SIG-M5 (cell line): ENCODE data around the gene ZNF407.

Source experiments
- DNase-seq: peaks from one replicate; lab custom pipeline; 2025; lab: John Stamatoyannopoulos, UW

ZNF407 gene

DNA sequence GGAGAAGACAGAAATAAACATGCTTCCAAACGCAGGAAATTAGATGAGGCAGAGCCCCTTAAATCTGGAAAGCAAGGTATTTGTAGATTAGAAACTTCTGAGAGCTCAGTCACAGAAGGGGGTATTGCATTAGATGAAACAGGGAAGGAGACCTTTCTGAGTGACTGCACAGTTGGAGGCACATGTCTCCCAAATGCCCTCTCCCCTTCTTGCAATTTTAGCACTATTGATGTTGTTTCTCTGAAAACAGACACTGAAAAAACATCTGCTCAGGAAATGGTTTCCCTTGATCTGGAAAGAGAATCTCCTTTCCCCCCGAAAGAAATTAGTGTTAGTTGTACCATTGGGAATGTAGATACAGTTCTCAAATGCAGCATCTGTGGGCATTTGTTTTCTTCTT is 33.5 kb downstream of the ZNF407 start:
- no peak for DNase-seq

- DNase-seq: no peak
Measured at GRCh38 chr18:74631623-74632350, 34.1 kb downstream of the ZNF407 start.

DNA sequence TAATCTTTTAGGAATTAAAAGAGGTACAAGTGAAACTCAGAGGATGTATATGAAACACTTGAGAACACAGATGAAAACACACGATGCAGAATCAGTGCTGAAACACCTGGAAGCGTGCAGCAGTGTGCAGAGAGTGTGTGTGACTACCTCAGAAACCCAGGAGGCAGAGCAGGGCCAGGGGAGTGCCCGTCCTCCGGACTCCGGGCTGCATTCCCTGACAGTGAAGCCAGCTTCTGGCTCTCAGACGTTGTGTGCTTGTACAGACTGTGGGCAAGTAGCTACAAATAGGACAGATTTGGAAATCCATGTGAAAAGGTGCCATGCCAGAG is 34.6 kb downstream of the ZNF407 start:
- DNase-seq: no peak

- DNase-seq: no peak
Measured at GRCh38 chr18:74632856-74633255, 35.2 kb downstream of the ZNF407 start.

DNA sequence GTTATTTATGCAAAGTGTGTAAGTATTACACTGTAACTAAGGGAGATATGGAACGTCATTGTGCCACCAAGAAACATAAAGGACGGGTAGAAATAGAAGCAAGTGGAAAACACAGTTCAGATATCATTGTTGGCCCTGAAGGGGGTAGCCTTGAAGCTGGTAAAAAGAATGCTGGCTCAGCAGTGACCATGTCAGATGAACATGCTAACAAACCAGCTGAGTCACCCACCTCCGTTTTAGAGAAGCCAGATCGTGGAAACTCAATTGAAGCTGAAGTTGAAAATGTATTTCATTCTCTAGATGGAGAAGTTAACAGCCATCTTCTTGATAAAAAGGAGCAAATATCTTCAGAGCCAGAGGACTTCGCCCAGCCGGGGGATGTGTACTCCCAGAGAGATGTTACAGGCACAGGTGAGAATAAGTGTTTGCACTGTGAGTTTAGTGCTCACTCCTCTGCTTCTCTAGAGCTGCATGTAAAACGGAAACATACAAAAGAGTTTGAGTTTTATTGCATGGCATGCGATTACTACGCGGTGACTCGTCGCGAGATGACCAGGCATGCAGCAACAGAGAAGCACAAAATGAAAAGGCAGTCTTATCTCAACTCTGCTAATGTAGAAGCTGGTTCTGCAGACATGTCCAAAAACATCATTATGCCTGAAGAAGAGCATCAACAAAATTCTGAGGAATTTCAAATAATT is 36.1 kb downstream of the ZNF407 start:
- no peak for DNase-seq

- no peak for DNase-seq
Measured at GRCh38 chr18:74635224-74635975, 37.7 kb downstream of the ZNF407 start.

DNA sequence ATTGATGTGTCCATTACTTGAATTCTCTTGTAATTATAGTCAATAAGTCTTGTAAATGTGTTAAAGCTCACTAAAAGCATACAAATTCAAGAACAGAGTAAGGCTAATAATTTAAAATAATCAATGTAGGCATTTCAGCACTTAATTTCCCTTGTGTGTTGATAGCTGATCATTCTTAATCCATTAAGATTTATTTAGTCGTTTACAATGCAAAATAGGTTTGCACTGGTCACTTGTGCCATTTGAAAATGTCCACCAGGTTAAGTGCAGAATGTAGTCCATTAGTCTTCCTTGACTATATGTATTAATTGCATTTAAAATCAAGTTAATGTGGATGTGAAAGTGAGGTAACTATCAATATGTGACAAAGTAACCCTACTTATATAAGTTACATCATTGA is 39.4 kb downstream of the ZNF407 start:
- DNase-seq: no peak

DNA sequence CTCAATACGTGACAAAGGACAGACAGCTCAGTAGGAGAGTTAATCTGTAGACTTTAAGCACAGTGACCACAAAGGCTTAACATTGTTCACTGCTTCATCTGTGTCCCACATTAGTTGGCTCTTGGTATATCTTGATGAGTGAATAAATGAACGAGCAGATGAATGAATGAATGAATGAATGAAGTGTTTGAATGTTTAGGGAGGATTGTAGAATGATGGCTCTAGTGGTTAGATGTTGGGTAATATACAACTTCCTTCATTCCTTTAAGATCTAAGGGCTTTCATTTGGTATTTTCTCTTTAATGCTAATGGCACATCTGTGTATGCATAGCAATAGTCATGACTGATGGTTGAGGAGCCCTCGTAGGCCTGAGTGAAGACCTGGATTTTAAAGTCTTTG is 40.5 kb downstream of the ZNF407 start:
- DNase-seq: no peak

DNA sequence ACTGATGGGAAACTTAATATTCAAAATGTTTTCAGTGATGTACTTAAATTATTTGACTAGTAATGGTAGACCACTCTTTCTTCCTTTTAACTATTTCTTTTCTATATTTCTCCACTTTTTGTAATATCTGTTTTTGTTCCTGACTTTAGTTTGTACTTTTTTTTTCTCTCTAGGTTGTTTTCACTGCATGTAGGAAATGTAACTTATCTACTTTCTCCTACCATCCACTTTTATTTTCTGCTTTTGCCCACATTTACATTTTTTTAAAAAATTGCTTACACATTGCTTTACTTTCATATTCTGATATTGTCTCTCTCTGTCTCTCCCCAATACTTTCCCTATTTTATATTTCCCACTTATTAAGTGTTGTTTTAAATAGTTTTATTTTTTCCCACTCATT is 47.0 kb downstream of the ZNF407 start:
- no peak for DNase-seq

DNA sequence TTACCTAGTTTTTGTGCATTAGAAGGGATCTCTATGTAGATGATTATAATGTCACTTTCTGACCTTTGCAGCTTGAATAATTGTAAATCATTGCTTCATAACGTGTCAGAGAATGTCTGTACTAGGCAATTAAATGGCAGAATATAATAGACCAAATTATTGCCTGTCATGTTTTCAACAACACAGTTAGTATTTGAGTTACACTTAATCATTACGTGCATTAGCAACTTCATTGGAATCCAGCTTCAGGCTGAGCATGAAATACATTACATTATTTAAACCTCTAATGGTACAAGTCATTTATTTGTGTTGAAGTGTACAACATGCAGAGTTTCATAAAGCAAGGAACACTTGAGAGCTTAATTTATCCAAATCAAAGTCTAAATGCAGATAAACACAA is 48.0 kb downstream of the ZNF407 start:
- no peak for DNase-seq

GRCh38 chr18:74651327-74652128 is 53.9 kb downstream of the ZNF407 start:
- no peak for DNase-seq

- no peak for DNase-seq
Measured at GRCh38 chr18:74652392-74652988, 54.8 kb downstream of the ZNF407 start.

DNA sequence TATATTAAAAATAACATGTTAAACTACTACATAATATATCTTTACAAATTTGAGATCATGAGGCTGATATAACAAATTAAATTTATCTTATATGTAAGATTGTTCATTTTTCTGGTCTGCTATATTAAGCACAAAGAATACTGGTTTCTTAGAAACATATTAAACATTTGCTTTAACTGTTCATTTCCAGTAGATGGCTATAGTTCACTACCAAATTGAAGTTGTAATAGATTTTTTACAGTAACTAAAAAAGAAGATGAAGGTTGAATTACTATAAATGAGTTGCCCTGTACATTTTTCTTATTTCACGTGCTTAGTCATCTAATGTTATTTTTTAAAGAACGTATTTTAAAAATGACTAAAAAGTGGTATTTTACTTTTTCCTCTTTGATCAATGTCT is 57.0 kb downstream of the ZNF407 start:
- DNase-seq: no peak

DNA sequence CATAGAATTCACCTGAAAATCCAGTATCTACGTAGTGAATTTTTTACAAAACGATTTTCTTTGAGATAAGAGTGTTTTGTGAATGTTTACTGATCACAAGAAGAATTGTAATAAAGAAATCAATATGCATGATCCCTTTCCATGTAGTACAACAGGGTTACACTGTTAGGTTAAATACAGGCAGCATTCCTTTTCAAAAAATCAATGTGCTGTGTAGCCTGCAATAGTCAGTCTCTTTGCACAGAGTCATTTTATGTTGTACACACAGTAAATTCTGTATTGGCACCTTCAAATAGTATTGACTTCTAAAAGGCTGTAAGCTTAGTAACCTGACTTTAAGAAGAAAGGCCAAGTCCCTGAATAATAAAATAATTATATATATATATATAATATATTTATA is 63.3 kb downstream of the ZNF407 start:
- DNase-seq: no peak

DNA sequence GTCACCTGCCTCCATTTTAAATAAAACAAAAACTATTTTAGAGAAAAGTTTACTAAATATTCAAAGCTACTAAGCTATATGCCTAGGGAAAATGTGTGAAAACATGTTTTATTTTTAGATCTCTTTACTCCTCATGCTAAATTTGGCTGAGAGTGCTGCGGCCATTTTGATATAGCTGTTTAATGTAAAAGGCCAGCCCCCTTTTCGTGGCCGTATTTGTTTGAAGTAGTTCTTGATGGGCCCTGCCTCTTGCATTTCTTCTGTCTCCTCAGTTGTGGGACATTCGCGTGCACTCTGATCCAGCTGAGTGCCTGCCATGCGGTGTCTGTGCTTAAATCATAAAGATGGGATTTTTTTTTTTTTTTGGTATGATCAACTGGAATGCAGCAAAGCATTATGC is 64.0 kb downstream of the ZNF407 start:
- no peak for DNase-seq

- no peak for DNase-seq
Measured at GRCh38 chr18:74662622-74663021, 65.0 kb downstream of the ZNF407 start.

DNA sequence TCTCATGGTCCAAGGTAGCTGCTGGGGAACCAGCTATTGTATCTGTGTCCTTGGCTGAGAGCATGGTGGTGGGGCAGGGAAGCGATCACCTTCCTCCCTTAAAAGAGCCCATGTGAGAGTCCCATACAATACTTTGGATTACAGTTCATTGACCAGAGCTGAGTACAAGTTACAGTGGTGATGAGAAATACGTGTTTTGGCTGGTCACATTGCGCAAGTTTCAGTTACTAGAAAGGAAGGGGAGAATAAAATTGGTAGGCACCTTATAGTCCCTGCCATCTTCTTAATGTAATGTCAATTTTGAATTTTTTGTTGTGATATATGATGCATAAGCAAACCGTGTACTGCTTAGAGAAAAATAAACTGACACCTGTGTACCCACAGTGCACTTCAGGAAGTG is 67.7 kb downstream of the ZNF407 start:
- no peak for DNase-seq

DNA sequence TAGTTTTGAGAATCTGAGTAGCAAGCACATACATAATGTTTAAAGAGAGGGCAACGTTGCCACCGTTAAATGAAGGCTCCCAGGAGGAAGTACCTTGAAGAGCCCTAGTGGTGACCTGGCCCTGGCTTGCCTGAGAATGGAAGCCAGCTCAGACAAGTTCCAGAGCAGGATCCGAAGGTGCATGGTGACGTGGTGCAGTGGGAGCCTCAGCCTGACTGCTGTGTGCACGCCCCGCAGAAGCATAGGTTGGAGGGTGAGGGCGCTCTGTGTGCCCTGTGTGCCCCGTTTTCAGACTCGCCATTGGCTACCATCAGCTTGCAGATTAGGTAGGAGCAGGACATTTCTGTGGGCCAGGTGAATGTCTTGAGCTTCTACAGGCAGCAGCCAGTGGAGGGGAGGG is 68.2 kb downstream of the ZNF407 start:
- DNase-seq: no peak

GRCh38 chr18:74669136-74669798 is 71.6 kb downstream of the ZNF407 start:
- no peak for DNase-seq

DNA sequence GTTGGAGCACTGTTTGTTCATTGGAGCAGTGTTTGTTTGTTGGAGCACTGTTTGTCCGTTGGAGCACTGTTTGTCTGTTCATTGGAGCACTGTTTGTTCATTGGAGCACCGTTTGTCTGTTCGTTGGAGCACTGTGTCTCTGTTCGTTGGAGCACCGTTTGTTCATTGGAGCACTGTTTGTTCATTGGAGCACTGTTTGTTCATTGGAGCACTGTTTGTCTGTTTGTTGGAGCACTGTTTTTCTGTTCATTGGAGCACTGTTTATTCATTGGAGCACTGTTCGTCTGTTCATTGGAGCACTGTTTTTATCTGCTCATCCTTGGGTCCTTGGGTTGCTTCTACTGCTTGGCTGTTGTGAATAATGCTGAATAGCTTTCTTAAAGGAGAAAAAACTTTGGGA is 74.7 kb downstream of the ZNF407 start:
- no peak for DNase-seq

DNA sequence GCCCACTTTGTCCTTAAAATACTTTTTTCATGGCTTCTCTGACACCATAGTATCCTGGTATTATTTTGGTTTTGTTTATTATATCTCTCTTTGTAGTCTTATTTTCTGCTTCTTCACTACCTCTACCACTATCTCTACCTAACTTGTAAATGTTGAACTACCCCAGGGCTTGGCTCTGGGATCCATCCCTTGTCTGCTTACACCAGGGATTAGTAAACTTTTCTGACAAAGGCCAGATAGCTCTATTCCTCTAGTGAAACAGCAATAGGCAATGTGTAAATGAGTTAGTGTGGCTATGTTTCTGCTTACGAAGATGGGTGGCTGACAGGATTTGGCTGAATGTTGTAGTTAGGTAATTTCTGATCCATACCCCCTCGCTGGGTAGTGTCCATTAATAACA is 76.8 kb downstream of the ZNF407 start:
- no peak for DNase-seq
